Mesodermal cell (in vitro differentiated cells): Measurements from ENCODE around the gene PAPPA.

ENCODE experiments used
- H3K27ac ChIP-seq: 2 replicates; pipeline ENCODE4 v1.7.0; 2013; ENCODE audit warnings: mild to moderate bottlenecking, low read depth, low read length, moderate library complexity; ENCODE audit not compliant: severe bottlenecking
- H3K36me3 ChIP-seq: 2 replicates; pipeline ENCODE4 v1.7.1; 2013; ENCODE audit warnings: mild to moderate bottlenecking, low read length, moderate library complexity; ENCODE audit not compliant: control insufficient read depth, insufficient read depth
- H3K4me1 ChIP-seq: one replicate; pipeline ENCODE4 v1.7.1; 2013; ENCODE audit warnings: mild to moderate bottlenecking, low read length; ENCODE audit not compliant: insufficient read depth, control insufficient read depth, poor library complexity, severe bottlenecking
- H3K4me3 ChIP-seq: 2 replicates; pipeline ENCODE4 v1.7.0; 2013; ENCODE audit warnings: low read length, control low read depth, mild to moderate bottlenecking; ENCODE audit not compliant: insufficient read depth, poor library complexity, severe bottlenecking; ENCODE audit errors: extremely low read depth
- H3K9me3 ChIP-seq: 2 replicates; pipeline ENCODE4 v1.7.1; 2013; ENCODE audit warnings: mild to moderate bottlenecking, low read length, moderate library complexity; ENCODE audit not compliant: control insufficient read depth
- WGBS, 2 experiments: methylation state at CpG; one replicate each; pipeline ENCODE4 v1.1.5; 2013; ENCODE audit warnings: missing lambda C conversion rate in 2 of 2; ENCODE audit not compliant: insufficient coverage in 2 of 2; 5-methylcytosine and 5-hydroxymethylcytosine counted together

The PAPPA gene

GRCh38 chr9:116251366-116251765 lies 97.8 kb downstream of the PAPPA start:
- no peak overlapping the region for H3K4me3 ChIP-seq
- 89 to 95% methylated on average over 4 of the region's 5 CpGs for whole genome bisulfite sequencing, 2 experiments
- H3K36me3 ChIP-seq = peaks cover 37% of the 10 kb centered on the region
- H3K27ac ChIP-seq = no peak overlapping the region
- H3K9me3 ChIP-seq = no peaks in the 10 kb centered on the region
- H3K4me1 ChIP-seq = no peaks in the 10 kb centered on the region

- H3K4me3 ChIP-seq = no peak overlapping the region
- H3K27ac ChIP-seq = no peak overlapping the region
- H3K9me3 ChIP-seq = no peaks in the 10 kb centered on the region
- H3K36me3 ChIP-seq = peaks cover 14% of the 10 kb centered on the region
- H3K4me1 ChIP-seq = no peaks in the 10 kb centered on the region
- 67 to 100% methylated on average over 1 of the region's 2 CpGs for WGBS, 2 experiments
Observed at GRCh38 chr9:116260531-116260930, 106.9 kb downstream of the PAPPA start.

- no peak overlapping the region for H3K4me3 ChIP-seq
- H3K4me1 ChIP-seq = no peaks in the 10 kb centered on the region
- H3K9me3 ChIP-seq = no peaks in the 10 kb centered on the region
- 74 to 75% methylated on average over 5 of the region's 5 CpGs for WGBS, 2 experiments
- peaks cover 28% of the 10 kb centered on the region for H3K36me3 ChIP-seq
- no peak overlapping the region for H3K27ac ChIP-seq
Observed at GRCh38 chr9:116262448-116262847, 108.9 kb downstream of the PAPPA start.

- H3K27ac ChIP-seq = no peak overlapping the region
- H3K4me1 ChIP-seq = peaks cover 1% of the 10 kb centered on the region
- H3K4me3 ChIP-seq = no peak overlapping the region
- H3K36me3 ChIP-seq = peaks cover 40% of the 10 kb centered on the region
- 67 to 78% methylated on average over 1 of the region's 1 CpG for WGBS, 2 experiments
- no peaks in the 10 kb centered on the region for H3K9me3 ChIP-seq
Observed at GRCh38 chr9:116264361-116264760, 110.8 kb downstream of the PAPPA start.

GRCh38 chr9:116267021-116267420 lies 113.4 kb downstream of the PAPPA start:
- no peak overlapping the region for H3K4me3 ChIP-seq
- H3K4me1 ChIP-seq = peaks cover 17% of the 10 kb centered on the region
- no peaks in the 10 kb centered on the region for H3K9me3 ChIP-seq
- WGBS, 2 experiments = no CpG with 5 or more reads among the region's 1 CpG
- H3K27ac ChIP-seq = no peak overlapping the region
- H3K36me3 ChIP-seq = peaks cover 54% of the 10 kb centered on the region

GRCh38 chr9:116269250-116269649 lies 115.7 kb downstream of the PAPPA start:
- Histone ChIP-seq H3K4me3 (no peak overlapping the region), H3K36me3 (peaks cover 53% of the 10 kb centered on the region), H3K4me1 (peaks cover 39% of the 10 kb centered on the region), H3K9me3 (no peaks in the 10 kb centered on the region), H3K27ac (no peak overlapping the region)
- 100% methylated on average over 1 of the region's 2 CpGs; no CpG with 5 or more reads in 1 of the 2 experiments for WGBS, 2 experiments

- H3K4me1 ChIP-seq = peaks cover 51% of the 10 kb centered on the region
- WGBS, 2 experiments = 100% methylated on average over 2 of the region's 3 CpGs; no CpG with 5 or more reads in 1 of the 2 experiments
- no peak overlapping the region for H3K4me3 ChIP-seq
- H3K36me3 ChIP-seq = peaks cover 51% of the 10 kb centered on the region
- no peak overlapping the region for H3K27ac ChIP-seq
- no peaks in the 10 kb centered on the region for H3K9me3 ChIP-seq
Observed at GRCh38 chr9:116270546-116270945, 117.0 kb downstream of the PAPPA start.

GRCh38 chr9:116271340-116271739 lies 117.7 kb downstream of the PAPPA start:
- peaks cover 59% of the 10 kb centered on the region for H3K4me1 ChIP-seq
- 90 to 96% methylated on average over 4 to 5 of the region's 7 CpGs for WGBS, 2 experiments
- peaks cover 44% of the 10 kb centered on the region for H3K36me3 ChIP-seq

GRCh38 chr9:116271991-116272390 lies 118.4 kb downstream of the PAPPA start:
- H3K4me3 ChIP-seq = no peak overlapping the region
- peaks cover 39% of the 10 kb centered on the region for H3K36me3 ChIP-seq
- WGBS, 2 experiments = 7% methylated on average over 4 of the region's 5 CpGs; no CpG with 5 or more reads in 1 of the 2 experiments
- no peaks in the 10 kb centered on the region for H3K9me3 ChIP-seq
- H3K27ac ChIP-seq = peak overlapping the region; percentile 58
- peaks cover 66% of the 10 kb centered on the region for H3K4me1 ChIP-seq

More at GRCh38 chr9:116271340-116271739, 117.7 kb downstream of the PAPPA start:
- Histone ChIP-seq H3K9me3 (no peaks in the 10 kb centered on the region), H3K4me3 (no peak overlapping the region), H3K27ac (peak overlapping the region; percentile 58)

GRCh38 chr9:116274293-116274692 lies 120.7 kb downstream of the PAPPA start:
- WGBS, 2 experiments = 60 to 100% methylated on average over 1 of the region's 2 CpGs
- H3K36me3 ChIP-seq = peaks cover 34% of the 10 kb centered on the region
- H3K4me3 ChIP-seq = no peak overlapping the region
- H3K9me3 ChIP-seq = no peaks in the 10 kb centered on the region
- peaks cover 82% of the 10 kb centered on the region for H3K4me1 ChIP-seq
- H3K27ac ChIP-seq = peak overlapping the region; percentile 64

- H3K4me1 ChIP-seq = peaks cover 92% of the 10 kb centered on the region
- H3K36me3 ChIP-seq = peaks cover 30% of the 10 kb centered on the region
- H3K4me3 ChIP-seq = no peak overlapping the region
- peak overlapping the region; percentile 87 for H3K27ac ChIP-seq
- no peaks in the 10 kb centered on the region for H3K9me3 ChIP-seq
- WGBS, 2 experiments = 55 to 81% methylated on average over 4 to 6 of the region's 6 CpGs
Observed at GRCh38 chr9:116275418-116276195, 122.0 kb downstream of the PAPPA start.
